Kidney (tissue), 14 donors: Measurements from ENCODE around the gene GINM1. TPM values are rescaled to one million over a fixed set of nuclear protein-coding genes. Genes with fewer than 3 reads are reported as not detected.

ENCODE experiments used
- DNase-seq, 5 donors: peaks; one replicate each; pipeline ENCODE4 v3.0.0-alpha.2; 2013 to 2020
- FAIRE-seq: peaks from 2 replicates; lab custom pipeline; 2012; peaks lifted over from hg19 to GRCh38; lab: Jason Lieb, UNC
- H3K27ac ChIP-seq, 2 donors: one replicate each; pipeline ENCODE4 v1.7.0; 2013; ENCODE audit warnings: low read depth in 2 of 2, low read length in 2 of 2, inconsistent platforms in 1 of 2
- H3K27me3 ChIP-seq: one replicate; pipeline ENCODE4 v1.7.1; 2013; ENCODE audit warnings: low read length, inconsistent platforms; ENCODE audit not compliant: control insufficient read depth, insufficient read depth
- H3K36me3 ChIP-seq, 3 donors: one replicate each; pipeline versions ENCODE4 v1.7.0 to v1.7.1; 2013; ENCODE audit warnings: low read length in 3 of 3, control low read depth in 1 of 3, inconsistent platforms in 1 of 3; ENCODE audit not compliant: insufficient read depth in 3 of 3, control insufficient read depth in 2 of 3
- H3K4me1 ChIP-seq, 3 donors: one replicate each; pipeline versions ENCODE4 v1.7.0 to v1.7.1; 2013; ENCODE audit warnings: low read length in 3 of 3, inconsistent platforms in 1 of 3, low read depth in 1 of 3; ENCODE audit not compliant: control insufficient read depth in 2 of 3, insufficient read depth in 2 of 3
- H3K4me3 ChIP-seq, 3 donors: one replicate each; pipeline versions ENCODE4 v1.7.0 to v1.8.1; 2013; ENCODE audit warnings: low read length in 3 of 3, control low read depth in 1 of 3, inconsistent platforms in 1 of 3
- H3K9ac ChIP-seq, 3 donors: one replicate each; pipeline versions ENCODE4 v1.7.0 to v1.7.1; 2013; ENCODE audit warnings: low read length in 3 of 3, control low read depth in 1 of 3, inconsistent platforms in 1 of 3
- H3K9me3 ChIP-seq, 3 donors: one replicate each; pipeline versions ENCODE4 v1.7.0 to v1.7.1; 2013; ENCODE audit warnings: low read length in 3 of 3, control low read depth in 1 of 3, inconsistent platforms in 1 of 3; ENCODE audit not compliant: control insufficient read depth in 2 of 3, insufficient read depth in 1 of 3
- CTCF ChIP-seq: IDR thresholded peaks from 3 replicates; pipeline ENCODE4 v1.5.1; 2012; ENCODE audit warnings: mild to moderate bottlenecking, moderate library complexity, borderline replicate concordance; ENCODE audit not compliant: insufficient read depth; ENCODE audit errors: extremely low read depth
- intact Hi-C: fragments of 100-400 bp; cut with DNase I; formaldehyde crosslinking; loops from one replicate; pipeline ENCODE4 v1.11.1; 2022
- polyA plus RNA-seq: library from polyadenylated mRNA; stranded (reverse); fragments of 350-450 nt; fragmentation: Illumina TruSeq; extraction: RNeasy Lipid Tissue Mini Kit (QIAGEN cat#74804); gene quantifications from one replicate; pipeline ENCODE4 v1.2.3, GENCODE V29; 2014; ENCODE audit warnings: low read depth, low replicate concordance; ENCODE audit not compliant: insufficient read depth
- total RNA-seq: library from RNA; stranded (reverse); fragmentation: NEBNext Ultra II Directional; extraction: Animal tissue kit (Norgen Biotek cat#: 25700); gene quantifications from one replicate; pipeline ENCODE4 v1.2.1, GENCODE V29; 2021
- donor health status: control.
- donor health status: control.
- donor health status: control.
- donor health status: control.
- donor health status: control.
- donor health status: DM: yes; HTN: yes; CAD: no.
- donor health status: Normal renal cell carcinoma (clear cell type).

GINM1 gene
- total and polyA plus RNA-seq, 2 donors from 2014 or later = 58.9 to 81.7 TPM

DNA sequence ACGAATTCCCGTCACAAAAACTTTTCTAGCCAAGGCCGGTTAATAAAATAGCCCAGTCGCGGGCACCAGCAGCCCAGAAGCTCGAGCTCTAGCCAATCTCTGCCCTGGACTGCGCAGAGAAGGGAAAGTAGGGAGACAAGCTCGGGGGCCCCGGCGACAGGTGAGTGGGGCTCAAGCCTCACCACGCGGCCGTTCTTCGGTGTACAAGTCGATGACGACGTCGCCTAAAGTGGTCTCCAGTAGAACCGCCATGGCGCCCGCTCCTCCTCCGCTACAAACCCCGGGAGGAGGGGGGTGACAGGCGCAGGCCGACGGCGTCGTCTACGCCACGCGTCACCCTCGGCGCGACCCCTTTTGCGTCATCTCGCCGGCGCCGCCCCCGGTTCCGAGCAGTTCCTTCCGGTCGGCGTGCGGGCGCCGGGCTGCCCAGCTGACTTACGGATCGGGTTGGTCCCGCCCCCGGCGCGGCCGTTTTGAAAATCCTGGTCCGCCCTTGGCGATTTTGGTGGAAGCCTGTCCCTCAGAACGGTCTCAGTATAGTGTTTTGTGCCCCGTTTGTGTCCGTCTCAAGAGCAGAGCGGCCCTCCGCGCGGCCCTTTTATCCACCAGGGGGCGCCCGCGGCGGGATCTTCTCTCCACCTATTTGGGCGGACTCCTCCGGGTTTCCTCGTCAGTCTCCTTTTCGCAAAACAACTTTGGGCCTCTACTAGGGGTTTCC lies 20.3 kb upstream of the GINM1 start, which contains the start of gene PPIL4:
Gene PPIL4 (minus strand): TSS at position 290 of the 718 bp plus-strand sequence. CDS start 38 bp downstream, at position 252.
- intact Hi-C loops = no loop called here
- H3K36me3 ChIP-seq = no peaks in the 10 kb centered on the region
- peak within 1 kb of the TSS; percentile 82 to 100 (median 99) for H3K4me3 ChIP-seq
- FAIRE-seq = no peak
- no peaks in the 10 kb centered on the region for H3K9me3 ChIP-seq
- peak; percentile 53 for TF ChIP-seq CTCF
- peaks cover 0 to 8% (median 6%) of the 10 kb centered on the region in 3 donors for H3K4me1 ChIP-seq
- DNase-seq = peak; percentile 97 to 99 (median 98)
- H3K27me3 ChIP-seq = no peaks in the 10 kb centered on the region
- H3K9ac ChIP-seq = peak within 1 kb of the TSS; percentile 68 to 100 (median 99)
- peak within 1 kb of the TSS; percentile 93 to 97 for H3K27ac ChIP-seq

- Histone ChIP-seq H3K9ac (no peak overlapping the region), H3K4me1 (no peaks in the 10 kb centered on the region), H3K36me3 (no peaks in the 10 kb centered on the region), H3K27ac (no peak overlapping the region), H3K27me3 (no peaks in the 10 kb centered on the region), H3K9me3 (no peaks in the 10 kb centered on the region), H3K4me3 (no peak overlapping the region)
- intact Hi-C loops = no loop called here
- no peak for TF ChIP-seq CTCF
- DNase-seq = no peak
- no peak for FAIRE-seq
These were observed 14.3 kb upstream of the GINM1 start for GRCh38 chr6:149551920-149552319.

DNA sequence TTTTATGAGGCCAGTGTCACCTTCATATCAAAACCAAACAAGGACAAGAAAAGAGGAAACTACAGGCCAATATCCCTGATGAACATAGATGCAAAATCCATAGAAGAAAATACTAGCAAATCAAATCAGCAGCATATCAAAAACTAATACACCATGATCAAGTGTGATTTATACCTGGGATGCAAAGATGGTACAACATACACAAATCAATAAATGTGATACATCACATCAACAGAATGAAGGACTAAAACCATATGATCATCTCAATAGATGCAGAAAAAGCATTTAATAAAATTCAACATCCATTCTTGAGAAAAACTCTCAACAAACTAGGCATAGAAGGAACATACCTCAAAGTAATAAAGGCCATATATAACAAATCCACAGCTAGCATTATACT lies 8.1 kb upstream of the GINM1 start:
- Histone ChIP-seq H3K9me3 (no peaks in the 10 kb centered on the region), H3K4me3 (no peak overlapping the region), H3K27me3 (no peaks in the 10 kb centered on the region), H3K36me3 (no peaks in the 10 kb centered on the region), H3K4me1 (no peaks in the 10 kb centered on the region), H3K9ac (no peak overlapping the region), H3K27ac (no peak overlapping the region)
- no peak for TF ChIP-seq CTCF
- no peak for DNase-seq
- no peak for FAIRE-seq
- intact Hi-C loops = no loop called here
